GM18951 (cell line): ENCODE measurements around the gene CPB2.

Experiments used
- POLR2A ChIP-seq: IDR thresholded peaks from 4 replicates; pipeline ENCODE4 v1.6.1; 2011; ENCODE audit warnings: mild to moderate bottlenecking; ENCODE audit not compliant: insufficient read length, insufficient read depth; ENCODE audit errors: extremely low read depth
- in situ Hi-C: fragments of 300-500 bp; cut with MboI; formaldehyde crosslinking; loops from one replicate; pipeline ENCODE4 v1.12.0; 2022; ENCODE audit warnings: low sequenced_read_pairs, mixed read lengths, inconsistent platforms; ENCODE audit not compliant: unreplicated experiment

The CPB2 gene, protein sequence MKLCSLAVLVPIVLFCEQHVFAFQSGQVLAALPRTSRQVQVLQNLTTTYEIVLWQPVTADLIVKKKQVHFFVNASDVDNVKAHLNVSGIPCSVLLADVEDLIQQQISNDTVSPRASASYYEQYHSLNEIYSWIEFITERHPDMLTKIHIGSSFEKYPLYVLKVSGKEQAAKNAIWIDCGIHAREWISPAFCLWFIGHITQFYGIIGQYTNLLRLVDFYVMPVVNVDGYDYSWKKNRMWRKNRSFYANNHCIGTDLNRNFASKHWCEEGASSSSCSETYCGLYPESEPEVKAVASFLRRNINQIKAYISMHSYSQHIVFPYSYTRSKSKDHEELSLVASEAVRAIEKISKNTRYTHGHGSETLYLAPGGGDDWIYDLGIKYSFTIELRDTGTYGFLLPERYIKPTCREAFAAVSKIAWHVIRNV

DNA sequence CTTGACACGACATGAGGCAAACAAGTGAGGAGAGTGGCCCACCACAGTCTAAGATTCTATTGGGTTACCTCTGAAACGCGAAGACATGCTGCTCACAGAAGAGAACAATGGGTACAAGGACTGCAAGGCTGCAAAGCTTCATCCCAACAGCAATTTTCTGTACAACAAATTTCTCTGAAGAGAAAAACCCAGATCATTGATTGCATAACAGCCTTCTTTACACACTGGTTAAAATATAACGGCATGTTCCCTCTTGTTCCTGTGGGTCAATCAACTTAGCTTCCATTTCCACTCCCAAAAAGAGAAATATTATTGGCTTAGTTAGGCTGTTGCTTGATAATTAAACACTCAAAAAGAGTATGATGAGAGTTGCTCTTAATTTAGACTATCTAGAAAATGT, at the start of gene CPB2:
Gene CPB2, minus strand, starts transcription at position 166 of the 400 bp plus-strand sequence. Its CDS starts 24 bp downstream, at position 142.
- no peak for TF ChIP-seq POLR2A
- in situ Hi-C loops = no loop called here

DNA sequence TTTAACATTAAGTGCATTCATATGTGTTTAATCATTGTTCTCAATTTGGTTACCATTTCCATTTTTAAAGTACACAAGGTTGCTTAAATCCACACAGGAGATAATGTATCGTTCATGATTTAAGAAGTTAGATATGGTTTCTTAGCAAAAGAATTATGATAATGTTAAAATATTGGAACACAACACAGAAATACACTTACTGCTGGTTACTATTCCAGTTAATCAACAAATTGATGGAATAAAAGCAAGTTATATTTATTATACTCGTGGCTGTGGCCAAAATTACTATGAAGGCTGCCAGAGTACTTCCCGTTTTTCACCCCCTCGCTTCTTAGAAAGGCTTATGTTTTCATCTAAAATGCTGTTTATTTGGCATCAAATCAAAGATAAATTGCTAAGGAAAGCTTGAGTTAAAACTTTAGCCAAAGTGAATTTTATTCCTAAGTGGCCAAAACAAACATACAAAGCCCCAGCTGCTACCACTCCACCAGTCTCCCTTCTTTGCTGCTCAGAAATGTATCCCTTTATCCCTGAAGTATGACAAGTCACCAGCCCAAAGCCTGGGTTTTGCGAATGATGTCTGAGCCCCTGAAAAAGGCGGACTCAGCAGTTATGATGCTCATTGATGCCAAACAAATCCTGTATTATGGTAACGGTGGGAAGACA, 49.4 kb upstream of the CPB2 start:
- in situ Hi-C loops = no loop called here
- TF ChIP-seq POLR2A = no peak

DNA sequence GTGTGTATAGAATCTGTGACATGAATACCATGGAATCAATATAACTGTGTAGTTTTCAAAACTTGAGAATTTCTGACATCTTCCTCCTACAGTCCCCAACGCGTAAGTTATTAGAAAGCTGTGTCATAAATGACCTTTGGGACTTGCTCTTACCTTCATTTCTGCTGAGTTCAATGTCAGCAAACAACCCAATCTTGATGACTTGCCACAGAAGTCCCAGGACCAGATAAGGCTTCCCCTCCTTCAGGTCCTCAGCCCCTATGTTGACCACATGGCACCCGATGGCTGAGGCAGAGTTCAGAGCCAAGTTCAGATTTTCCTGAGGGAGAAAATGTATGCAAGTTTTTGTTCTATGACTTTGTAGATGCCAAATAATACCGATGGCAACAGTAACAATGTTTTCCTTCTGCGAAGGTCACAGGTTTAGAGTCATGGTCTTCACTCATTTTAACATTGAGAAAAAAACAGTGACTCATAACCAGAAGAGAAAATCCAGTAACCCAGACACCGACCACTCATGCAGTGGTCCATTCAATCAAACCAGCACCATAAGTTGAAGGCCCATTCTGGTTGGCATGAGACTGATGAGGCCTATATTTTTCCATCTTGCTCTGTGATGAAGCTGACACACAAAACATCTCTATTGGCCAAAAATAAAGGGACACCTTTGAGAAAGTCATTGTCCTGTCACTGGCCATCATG, 47.9 kb upstream of the CPB2 start:
- in situ Hi-C loops = no loop called here
- no peak for TF ChIP-seq POLR2A

DNA sequence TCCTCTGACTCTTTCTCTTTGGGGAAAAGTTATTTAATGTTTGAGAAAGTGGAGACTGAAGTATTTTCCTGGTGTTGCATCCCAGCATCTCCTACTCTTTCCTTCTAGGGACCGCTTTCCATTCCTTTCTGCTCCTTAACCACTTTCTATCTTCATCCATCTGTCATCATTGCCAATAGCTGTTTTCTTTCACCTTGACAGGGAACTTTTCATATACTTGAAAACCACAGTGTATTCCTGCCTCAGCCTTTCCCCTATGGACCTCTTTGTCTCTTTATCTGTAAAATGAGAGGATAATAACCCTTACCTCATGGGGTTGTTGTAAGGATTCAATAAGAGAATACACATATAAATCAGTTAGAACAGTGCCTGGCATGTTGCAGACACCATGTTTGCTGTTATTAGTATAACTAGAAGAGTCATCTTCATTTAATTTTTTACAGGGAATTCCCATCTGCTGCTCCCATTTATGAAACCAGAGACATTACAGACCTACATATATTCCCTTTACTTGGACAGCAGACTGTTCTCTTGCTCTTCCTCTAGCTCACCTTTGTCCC, 45.4 kb upstream of the CPB2 start:
- TF ChIP-seq POLR2A = no peak
- in situ Hi-C loops = no loop called here

DNA sequence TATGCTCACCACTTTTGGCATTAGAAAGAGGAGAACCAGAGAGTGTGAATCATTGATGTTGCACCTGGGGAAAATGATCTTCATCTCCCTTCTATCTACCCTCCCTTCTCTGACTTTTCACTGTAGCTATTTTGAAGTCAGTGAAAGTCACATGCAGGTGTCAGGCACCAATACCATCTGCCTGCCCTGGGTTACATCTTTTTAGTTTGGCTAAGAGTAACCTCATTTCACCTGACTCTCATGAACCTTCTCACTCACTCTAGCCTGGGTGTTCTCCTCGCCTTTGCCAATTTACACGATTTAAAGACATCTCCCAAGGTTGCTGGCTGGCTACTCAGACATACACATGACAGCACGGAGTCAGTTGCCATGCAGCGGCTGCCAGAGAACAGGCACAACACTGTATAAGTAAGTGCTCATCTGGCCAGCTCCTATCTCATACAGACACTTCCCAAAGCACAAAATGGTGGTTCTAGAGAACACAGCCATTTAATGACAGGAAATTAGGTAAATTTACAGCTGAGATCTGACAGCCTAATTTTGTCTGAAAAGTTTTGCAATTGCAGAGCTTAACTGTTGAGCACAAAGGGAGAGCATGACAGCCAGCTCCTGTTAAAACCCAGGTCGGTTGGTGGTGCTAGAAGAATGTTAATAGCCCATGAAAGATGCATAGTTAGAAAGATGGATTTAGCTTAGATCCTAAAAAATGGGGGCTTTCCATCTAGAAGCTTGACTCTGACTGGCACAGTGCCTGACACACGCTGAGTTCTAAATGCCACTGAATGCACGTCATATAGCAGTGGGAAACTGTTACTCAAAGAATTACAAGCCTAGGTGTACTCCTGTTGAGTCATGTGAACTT, 44.7 kb upstream of the CPB2 start:
- no peak for TF ChIP-seq POLR2A
- in situ Hi-C loops = no loop called here

DNA sequence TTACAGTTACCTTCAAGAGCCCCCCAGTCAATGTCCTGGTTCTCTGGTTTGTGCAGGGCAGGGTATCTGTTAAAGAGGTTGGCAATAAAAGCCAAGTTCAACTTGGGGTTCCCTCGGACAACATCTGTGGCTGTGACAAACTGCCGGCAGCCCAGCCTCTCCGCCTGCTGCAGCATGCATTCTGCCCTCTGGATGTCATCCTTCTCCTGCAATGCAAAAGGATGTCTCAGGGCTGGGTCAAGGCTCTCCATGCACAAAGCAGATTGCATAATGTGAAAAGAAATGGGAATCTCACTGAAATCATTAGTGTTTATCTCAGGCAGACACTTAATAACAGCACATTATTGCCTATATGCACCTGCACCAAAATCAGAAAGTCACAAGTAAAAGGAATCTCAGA, 42.1 kb upstream of the CPB2 start:
- peak; percentile 20 for TF ChIP-seq POLR2A
- in situ Hi-C loops = no loop called here

DNA sequence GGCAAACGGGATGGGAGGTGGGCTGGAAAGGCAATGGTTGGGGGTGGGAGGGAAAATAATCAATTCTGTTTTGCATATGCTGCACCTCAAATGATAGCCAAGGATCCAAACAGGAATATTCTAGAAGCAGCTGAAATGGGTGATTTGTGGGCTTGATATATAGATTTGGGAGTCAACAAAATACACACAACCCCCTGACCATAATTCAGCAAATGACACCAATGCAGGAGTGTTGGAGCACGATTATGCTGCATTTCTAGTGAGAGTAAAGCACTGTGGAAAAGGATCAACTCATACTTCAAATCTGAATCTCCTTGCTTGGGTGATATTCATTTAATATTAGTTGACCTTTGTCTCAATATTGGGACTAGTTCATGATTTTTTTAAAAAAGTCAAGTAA, 41.1 kb upstream of the CPB2 start:
- in situ Hi-C loops = no loop called here
- TF ChIP-seq POLR2A = no peak

DNA sequence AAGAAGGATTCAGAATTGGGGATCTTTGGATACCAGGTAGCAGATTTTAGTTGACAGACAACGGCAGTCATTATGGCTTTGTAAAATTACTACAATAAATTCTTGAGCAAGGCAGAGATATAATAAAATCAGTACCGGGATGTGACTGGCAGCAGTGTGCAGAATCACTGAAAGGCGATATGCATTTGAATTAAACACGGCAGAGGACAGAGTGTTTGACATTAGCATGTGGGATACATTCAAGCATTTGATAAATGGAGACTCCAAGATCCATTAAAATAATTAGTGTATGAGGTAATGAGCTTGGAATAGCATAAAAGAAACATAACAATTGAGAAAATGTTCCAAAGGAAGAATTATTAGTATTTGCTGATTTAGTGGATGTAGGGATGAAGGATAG, 40.3 kb upstream of the CPB2 start:
- no peak for TF ChIP-seq POLR2A
- in situ Hi-C loops = no loop called here

DNA sequence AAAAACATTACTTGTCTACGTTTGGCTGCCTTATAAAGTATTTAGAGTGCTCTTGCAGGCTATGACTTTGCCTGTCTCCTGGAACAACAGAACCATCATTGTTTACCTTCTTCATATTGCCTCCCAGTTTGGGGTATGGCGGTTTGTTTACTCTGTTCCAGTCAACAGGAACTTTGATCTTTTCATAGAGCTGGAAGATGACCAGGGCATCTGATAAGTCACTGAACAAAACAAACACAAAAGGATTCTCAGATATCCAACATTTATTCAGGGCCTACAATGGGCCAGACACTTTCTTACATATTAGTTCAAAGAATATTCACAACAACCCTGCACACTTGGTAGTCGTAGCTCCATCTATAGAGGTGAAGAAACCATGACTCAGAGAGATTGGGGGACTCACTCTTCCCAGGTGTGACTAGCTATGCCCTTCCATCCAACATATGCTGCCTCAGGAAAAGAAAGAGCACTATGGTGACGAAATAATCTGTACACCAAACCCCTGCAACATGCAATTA, 38.4 kb upstream of the CPB2 start:
- TF ChIP-seq POLR2A = no peak
- in situ Hi-C loops = no loop called here

DNA sequence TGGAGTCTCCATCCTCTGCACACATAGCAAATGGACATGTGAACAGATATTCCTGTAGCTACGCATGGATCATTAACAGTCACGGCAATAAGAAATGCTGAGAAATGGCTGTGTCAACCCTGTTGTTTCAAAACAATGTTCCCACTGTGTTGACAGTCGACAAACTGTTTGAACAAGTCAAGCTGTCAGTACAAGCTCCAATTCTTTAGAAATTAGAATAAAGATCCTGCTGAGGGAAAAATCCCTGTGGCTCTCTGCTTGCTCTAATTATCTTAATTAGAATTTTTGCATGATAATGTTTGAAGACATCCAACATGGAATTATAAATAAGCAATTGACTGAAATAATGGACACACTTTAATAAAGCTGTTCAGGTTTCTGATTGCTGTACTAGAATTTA, 37.9 kb upstream of the CPB2 start:
- in situ Hi-C loops = no loop called here
- no peak for TF ChIP-seq POLR2A

DNA sequence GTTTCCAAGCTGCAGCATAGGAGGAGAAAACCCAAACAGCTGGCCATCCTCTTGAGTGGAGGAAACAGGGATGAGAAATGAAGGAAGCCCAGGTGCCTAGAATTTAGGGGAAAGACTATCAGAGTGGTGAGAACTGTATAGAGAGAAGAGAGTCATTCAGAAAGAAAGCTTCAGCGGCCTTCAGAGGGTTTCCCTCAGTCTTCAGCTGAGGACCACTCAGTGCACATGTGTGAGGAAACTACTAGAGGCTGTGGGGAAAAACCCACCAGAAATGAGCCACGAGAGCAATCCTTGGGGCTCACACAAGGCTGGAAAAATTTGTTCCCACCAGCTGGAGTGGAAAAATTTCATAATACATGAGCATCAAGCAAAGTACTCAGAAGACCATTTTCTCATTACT, 35.2 kb upstream of the CPB2 start:
- no peak for TF ChIP-seq POLR2A
- in situ Hi-C loops = no loop called here

DNA sequence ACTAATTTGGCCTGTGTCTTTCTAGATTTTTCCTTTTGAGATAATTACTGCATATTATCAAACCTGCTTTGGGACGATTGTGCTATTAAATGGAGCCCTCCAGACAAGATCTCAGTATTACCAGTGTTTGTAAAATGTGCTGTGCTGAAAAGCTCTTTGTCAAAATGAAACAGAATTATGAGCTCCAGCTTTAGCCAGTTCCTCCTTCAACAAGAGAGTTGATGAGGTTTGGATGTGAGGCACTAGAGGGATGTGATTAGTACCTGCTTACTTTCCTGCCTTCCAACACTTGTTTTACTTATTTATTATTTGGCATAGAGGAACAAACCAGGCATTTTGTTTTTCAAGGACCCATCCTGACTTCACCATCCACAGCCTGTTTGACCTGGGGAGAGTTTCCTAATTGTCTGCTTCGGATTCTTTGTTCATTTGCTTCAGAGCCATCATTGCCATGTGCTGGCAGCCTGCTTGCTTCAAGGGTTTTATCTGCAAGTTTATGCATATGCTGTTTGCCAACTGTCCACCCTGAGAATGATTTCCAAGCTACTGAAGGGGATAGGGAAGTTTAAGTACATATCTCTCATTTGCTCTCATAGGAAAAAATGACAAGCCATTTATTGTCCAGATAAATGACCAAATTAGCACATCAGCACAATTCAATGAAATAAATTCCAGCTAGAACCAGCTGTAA, 32.9 kb upstream of the CPB2 start:
- TF ChIP-seq POLR2A = no peak
- in situ Hi-C loops = no loop called here
